GM23248 (cell line): ENCODE results near the gene NRBP1.

Experiments
- EZH2 ChIP-seq: fragments of 200-600 bp; sonication (generic); IDR thresholded peaks from 2 replicates; pipeline ENCODE4 v1.6.1; 2018; ENCODE audit warnings: antibody characterized with exemption, mild to moderate bottlenecking; ENCODE audit not compliant: insufficient read depth, poor library complexity, severe bottlenecking
- EZH2phosphoT487 ChIP-seq: fragments of 200-600 bp; sonication (generic); IDR thresholded peaks from 2 replicates; pipeline ENCODE4 v1.6.1; 2018; ENCODE audit warnings: antibody characterized with exemption, moderate library complexity, mild to moderate bottlenecking, low read depth; ENCODE audit not compliant: insufficient read depth

GRCh38 chr2:27390822-27391679 is 37.4 kb upstream of the NRBP1 start:
- TF ChIP-seq EZH2 (no peak), EZH2phosphoT487 (no peak)
